ENCODE data around the gene PKD2.
"Not testable (repeated sequence)": the region's sequence is repeated elsewhere in the genome, so short reads cannot be mapped to it uniquely, and the experiment has no call there.

PKD2 gene

DNA sequence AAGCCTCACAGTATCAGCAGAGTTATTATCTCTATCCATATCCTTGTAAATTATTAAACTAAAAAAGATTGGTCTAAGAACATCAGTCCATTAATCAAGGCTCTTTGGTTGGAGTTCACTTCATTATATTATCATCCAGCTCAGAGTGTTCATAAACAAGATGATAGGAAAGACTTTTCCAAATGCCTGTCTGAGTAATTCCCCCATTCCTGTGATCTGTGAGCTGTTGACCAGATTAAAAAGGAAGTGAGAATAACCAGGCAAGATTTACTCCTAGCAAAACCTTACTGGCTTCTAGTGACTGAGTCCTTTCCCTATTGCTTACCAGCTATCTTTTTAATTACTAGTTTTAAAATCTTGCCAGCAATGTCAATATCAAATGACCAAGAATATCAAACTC, 14.9 kb downstream of the PKD2 start:
- H3K9me3 ChIP-seq: peaks cover 10% of the 10 kb centered on the region
- H3K27me3 ChIP-seq (ENCODE audit: low read depth): no peaks in the 10 kb centered on the region
- H3K36me3 ChIP-seq (replicated peaks): peaks cover 3% of the 10 kb centered on the region
- no peak for DNase-seq (ENCODE audit: low spot score in 2 of 2)
- H3K4me3 ChIP-seq: no peak overlapping the region
- in situ Hi-C loops (cut with MboI; ENCODE audit: low sequenced_read_pairs): no loop called here
- no peaks in the 10 kb centered on the region for H3K4me1 ChIP-seq

DNA sequence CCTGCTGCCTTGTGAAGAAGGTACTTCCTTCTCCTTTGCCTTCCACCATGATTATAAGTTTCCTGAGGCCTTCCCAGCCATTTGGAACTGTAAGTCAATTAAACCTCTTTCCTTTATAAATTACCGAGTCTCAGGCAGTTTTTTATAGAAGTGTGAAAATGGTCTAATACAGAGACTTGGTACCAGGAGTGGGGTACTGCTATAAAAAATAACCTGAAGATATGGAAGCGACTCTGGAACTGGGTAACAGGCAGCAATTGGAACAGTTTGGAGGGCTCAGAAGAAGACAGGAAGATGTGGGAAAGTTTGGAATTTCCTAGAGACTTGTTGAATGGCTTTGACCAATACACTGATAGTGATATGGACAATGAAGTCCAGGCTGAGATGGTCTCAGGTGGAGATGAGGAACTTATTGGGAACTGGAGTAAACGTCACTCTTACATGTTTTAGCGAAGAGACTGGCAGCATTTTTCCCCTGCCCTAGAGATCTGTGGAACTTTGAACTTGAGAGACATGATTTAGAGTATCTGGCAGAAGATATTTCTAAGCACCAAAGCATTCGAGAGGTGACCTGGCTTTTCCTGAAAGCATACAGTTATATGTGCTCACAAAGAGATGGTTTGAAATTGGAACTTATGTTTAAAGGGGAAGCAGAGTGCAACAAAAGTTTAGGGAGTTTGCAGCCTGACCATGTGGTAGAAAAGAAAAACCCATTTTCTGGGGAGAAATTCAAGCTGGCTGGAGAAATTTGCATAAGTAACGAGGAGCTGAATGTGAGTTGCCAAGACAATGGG, 18.6 kb downstream of the PKD2 start:
- H3K9me3 ChIP-seq; H3K4me1 ChIP-seq; H3K27me3 ChIP-seq (ENCODE audit: low read depth); H3K4me3 ChIP-seq; DNase-seq (ENCODE audit: low spot score in 2 of 2); in situ Hi-C loops (cut with MboI; ENCODE audit: low sequenced_read_pairs); H3K36me3 ChIP-seq (replicated peaks): not testable (repeated sequence)

DNA sequence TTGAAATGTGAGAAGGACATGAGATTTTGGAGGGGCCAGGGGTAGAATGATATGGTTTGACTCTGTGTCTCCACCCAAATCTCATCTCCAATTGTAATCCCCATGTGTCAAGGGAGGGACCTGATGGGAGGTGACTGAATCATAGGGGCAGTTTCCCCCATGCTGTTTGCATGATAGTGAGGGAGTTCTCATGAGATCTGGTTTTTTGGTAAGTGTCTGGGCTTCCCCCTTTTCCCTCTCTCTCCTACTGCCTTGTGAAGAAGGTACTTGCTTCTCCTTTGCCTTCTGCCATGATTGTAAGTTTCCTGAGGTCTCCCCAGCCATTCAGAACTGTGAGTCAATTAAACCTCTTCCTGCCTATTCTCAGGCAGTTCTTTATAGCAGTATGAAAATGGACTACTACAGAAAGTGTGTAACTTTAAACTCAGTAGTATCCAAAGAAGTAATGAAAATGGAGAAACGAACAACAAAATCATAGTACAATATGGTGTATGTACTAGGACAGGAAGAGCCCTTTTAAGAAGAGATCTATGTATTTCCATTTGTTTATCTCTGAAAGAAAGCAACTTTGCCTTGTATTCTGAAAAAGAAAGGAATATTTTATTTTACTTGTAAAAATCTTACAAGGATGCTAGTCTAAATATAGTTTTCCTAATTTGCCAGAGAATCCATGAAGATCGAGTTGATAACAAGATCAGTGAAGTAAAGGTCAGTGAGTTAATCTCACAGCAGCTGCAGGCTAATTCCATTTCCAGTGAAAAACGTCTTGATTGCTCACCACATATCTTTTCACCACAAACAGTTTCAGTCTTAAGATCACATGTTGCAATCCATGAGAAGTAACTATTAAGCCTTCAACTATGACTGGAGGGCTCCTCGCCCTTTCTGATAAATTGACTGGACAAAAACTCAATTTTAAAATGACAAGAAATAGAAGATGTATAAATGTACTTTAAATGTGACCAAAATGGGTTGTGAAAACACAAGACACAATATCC, 20.5 kb downstream of the PKD2 start:
- H3K36me3 ChIP-seq (replicated peaks): no peaks in the 10 kb centered on the region; the same call in none of the 2 replicates
- H3K4me3 ChIP-seq: no peak overlapping the region
- no peak for DNase-seq (ENCODE audit: low spot score in 2 of 2)
- no peaks in the 10 kb centered on the region for H3K27me3 ChIP-seq (ENCODE audit: low read depth)
- H3K4me1 ChIP-seq: no peaks in the 10 kb centered on the region
- H3K9me3 ChIP-seq: peaks cover 10% of the 10 kb centered on the region
- in situ Hi-C loops (cut with MboI; ENCODE audit: low sequenced_read_pairs): no loop called here

DNA sequence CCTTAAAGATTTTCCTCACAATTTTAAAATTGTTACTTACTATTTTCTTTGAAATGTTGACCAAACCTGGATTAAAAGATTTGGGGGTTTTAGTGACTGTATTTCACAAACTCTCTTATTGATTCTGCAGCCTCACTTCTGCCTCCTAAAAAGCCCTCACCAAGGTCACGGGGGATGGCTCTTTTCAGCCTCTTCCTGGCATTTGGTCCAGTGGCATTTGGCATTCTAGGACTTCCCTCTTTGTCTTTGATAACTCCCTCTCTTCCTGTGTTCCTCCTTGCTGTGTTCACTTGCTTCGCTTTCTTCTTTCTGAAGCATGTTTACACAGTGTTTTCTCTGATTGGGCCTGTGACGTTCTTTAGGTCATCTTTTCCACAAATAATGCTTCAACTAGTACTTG, 21.5 kb downstream of the PKD2 start:
- no peaks in the 10 kb centered on the region for H3K27me3 ChIP-seq (ENCODE audit: low read depth)
- H3K4me1 ChIP-seq: no peaks in the 10 kb centered on the region
- H3K36me3 ChIP-seq (replicated peaks): no peaks in the 10 kb centered on the region; the same call in none of the 2 replicates
- DNase-seq (ENCODE audit: low spot score in 2 of 2): no peak
- H3K9me3 ChIP-seq: peaks cover 10% of the 10 kb centered on the region
- no peak overlapping the region for H3K4me3 ChIP-seq
- in situ Hi-C loops (cut with MboI; ENCODE audit: low sequenced_read_pairs): no loop called here

DNA sequence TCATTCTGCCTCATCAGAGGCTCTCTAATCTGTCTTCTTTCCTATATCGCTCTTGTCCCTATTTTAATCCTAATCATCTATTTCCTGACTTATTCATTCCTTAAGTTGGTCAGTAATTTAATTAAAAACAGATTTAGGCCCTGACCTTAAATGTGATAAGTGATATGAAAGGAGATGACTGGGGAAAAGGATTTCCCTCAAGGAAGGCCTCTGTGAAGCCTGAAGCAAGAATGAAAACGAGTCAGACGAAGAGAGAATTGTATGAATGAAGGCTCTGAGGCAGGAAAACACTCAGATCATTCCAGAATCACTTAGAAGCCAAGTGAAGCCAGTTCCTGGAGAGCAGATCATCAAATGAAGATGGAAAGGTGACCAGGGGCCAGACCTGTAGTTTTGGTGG, 22.1 kb downstream of the PKD2 start:
- Histone ChIP-seq H3K36me3 (replicated peaks) (no peaks in the 10 kb centered on the region; the same call in none of the 2 replicates), H3K4me1 (no peaks in the 10 kb centered on the region), H3K4me3 (no peak overlapping the region), H3K27me3 (ENCODE audit: low read depth) (no peaks in the 10 kb centered on the region), H3K9me3 (peaks cover 10% of the 10 kb centered on the region)
- in situ Hi-C loops (cut with MboI; ENCODE audit: low sequenced_read_pairs): no loop called here
- no peak for DNase-seq (ENCODE audit: low spot score in 2 of 2)

DNA sequence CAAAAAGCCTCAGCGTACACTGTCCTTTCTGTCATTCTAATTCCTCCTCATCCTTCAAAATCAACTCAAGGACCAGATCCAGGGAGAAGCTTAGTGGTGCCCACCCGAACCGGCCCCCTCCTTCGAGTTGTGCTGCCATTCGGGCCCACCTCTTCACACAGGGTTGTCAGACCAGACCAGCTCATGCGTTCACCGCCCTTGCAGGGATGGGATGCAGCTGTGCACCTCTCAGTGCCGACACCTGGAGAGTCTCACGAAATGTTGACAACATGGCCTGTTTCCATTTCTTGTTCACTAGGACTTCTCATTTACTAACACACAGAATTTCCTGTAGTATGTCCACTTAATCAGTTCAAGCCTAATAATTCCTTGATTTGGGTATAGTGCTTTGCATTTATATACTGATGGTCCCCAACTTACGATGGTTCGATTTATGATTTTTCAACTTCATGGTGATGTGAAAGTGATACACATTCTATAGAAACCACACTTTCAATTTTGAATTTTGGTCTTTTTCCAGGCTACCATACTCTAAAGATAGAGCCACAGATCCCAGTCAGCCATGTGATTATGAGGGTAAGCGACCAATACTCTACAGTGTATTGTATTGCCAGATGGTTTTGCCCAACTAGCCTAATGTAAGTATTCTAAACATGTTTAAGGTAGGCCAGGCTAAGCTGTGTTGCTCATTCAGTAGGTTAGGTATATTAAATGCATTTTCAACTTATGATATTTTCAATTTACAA, 23.3 kb downstream of the PKD2 start:
- in situ Hi-C loops (cut with MboI; ENCODE audit: low sequenced_read_pairs): loop anchor here (5.0 to 10.0 kb wide), 2 partner anchors 182 to 484 kb away; no protein-coding TSS in a partner anchor
- DNase-seq (ENCODE audit: low spot score in 2 of 2): no peak
- H3K4me1 ChIP-seq: no peaks in the 10 kb centered on the region
- H3K27me3 ChIP-seq (ENCODE audit: low read depth): no peaks in the 10 kb centered on the region
- H3K9me3 ChIP-seq: peaks cover 4% of the 10 kb centered on the region
- H3K36me3 ChIP-seq (replicated peaks): no peaks in the 10 kb centered on the region; the same call in none of the 2 replicates
- H3K4me3 ChIP-seq: no peak overlapping the region

DNA sequence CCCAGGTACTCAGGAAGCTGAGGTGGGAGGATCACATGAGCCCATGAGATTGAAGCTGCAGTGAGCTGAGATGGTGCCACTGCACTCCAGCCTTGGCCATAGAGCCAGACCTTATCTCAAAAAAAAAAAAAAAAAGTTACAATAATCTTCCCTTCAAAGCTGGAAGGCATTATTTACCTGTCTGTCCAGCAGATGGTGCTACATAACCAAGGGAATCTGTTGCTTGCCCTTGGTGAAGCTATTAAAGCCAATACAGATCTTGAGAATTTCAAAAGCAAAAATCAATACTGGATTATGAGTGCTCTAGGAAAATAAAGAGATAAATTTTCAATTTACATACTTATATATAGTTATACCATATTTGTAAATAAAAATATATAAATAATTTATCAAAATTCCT, 25.9 kb downstream of the PKD2 start:
- no peaks in the 10 kb centered on the region for H3K9me3 ChIP-seq
- DNase-seq (ENCODE audit: low spot score in 2 of 2): peak; percentile 63 to 66
- no peak overlapping the region for H3K4me3 ChIP-seq
- no peaks in the 10 kb centered on the region for H3K27me3 ChIP-seq (ENCODE audit: low read depth)
- in situ Hi-C loops (cut with MboI; ENCODE audit: low sequenced_read_pairs): loop anchor here (5.0 to 10.0 kb wide), 2 partner anchors 179 to 481 kb away; no protein-coding TSS in a partner anchor
- H3K4me1 ChIP-seq: no peaks in the 10 kb centered on the region
- H3K36me3 ChIP-seq (replicated peaks): peaks cover 9% of the 10 kb centered on the region

DNA sequence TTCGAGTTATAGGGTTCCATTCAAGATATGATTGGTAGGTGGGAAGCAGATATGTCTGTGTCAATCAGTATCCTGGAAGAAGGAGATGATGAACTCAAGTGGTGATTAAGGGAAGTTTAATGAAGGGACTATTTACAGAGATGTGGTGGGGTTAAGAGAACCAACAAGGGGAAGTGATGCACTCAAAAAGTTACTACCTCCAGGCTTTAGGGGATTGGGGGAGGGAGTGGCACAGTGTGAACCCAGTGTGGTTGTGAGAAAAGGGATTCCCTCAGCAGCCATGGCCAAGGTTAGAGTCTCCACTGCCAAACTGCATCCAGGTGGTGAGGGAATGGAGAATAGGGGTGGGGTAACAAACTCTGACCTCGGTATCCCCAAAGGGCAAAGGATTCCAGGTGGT, 27.9 kb downstream of the PKD2 start:
- Histone ChIP-seq H3K9me3 (no peaks in the 10 kb centered on the region), H3K4me3 (no peak overlapping the region), H3K36me3 (replicated peaks) (peaks cover 26% of the 10 kb centered on the region), H3K4me1 (no peaks in the 10 kb centered on the region), H3K27me3 (ENCODE audit: low read depth) (no peaks in the 10 kb centered on the region)
- in situ Hi-C loops (cut with MboI; ENCODE audit: low sequenced_read_pairs): loop anchor here (10.0 kb wide), 1 partner anchor 480 kb away; no protein-coding TSS in a partner anchor
- DNase-seq (ENCODE audit: low spot score in 2 of 2): no peak

DNA sequence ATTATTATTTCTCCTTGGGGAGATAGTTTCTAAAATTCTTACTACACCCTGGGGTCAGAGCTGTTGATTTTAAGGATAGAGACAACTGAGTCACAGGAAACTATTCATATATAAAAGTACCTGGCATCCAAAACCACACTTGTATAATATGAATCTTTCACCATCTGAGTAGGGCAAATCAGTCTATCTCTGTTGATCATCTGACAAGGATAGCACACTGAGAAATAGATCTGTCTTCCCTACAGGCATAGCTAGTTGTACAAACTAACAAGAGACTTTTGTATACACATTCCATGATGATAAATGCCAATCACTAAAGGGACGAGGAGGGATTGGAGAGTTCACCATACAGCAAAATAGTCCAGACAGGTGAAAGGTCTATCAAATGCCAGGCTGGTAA, 30.0 kb downstream of the PKD2 start:
- no peak for DNase-seq (ENCODE audit: low spot score in 2 of 2)
- in situ Hi-C loops (cut with MboI; ENCODE audit: low sequenced_read_pairs): loop anchor here (10.0 kb wide), 1 partner anchor 477 kb away; no protein-coding TSS in a partner anchor
- Histone ChIP-seq H3K36me3 (replicated peaks) (peaks cover 38% of the 10 kb centered on the region), H3K4me1 (no peaks in the 10 kb centered on the region), H3K27me3 (ENCODE audit: low read depth) (no peaks in the 10 kb centered on the region), H3K9me3 (no peaks in the 10 kb centered on the region), H3K4me3 (no peak overlapping the region)

DNA sequence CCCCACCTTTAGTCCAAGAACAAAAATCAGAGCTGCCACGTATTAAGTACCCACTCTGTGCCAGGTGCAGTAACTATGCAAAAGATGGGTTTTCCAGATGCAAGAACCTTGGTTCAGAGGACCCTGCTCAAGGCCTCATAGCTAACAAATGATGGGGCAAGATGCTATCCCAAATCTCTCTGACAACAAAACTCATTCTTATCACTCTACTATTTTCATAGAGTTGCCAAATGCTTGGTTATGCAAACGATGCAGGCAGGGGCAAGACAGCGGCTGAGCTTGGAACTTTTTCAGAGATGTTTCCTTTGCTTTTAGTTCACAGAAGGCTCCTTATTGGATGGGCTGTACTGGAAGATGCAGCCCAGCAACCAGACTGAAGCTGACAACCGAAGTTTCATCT, 30.5 kb downstream of the PKD2 start:
- no peak overlapping the region for H3K4me3 ChIP-seq
- no peaks in the 10 kb centered on the region for H3K9me3 ChIP-seq
- no peaks in the 10 kb centered on the region for H3K27me3 ChIP-seq (ENCODE audit: low read depth)
- H3K4me1 ChIP-seq: no peaks in the 10 kb centered on the region
- H3K36me3 ChIP-seq (replicated peaks): peaks cover 40% of the 10 kb centered on the region
- in situ Hi-C loops (cut with MboI; ENCODE audit: low sequenced_read_pairs): loop anchor here (10.0 kb wide), 1 partner anchor 477 kb away; no protein-coding TSS in a partner anchor
- no peak for DNase-seq (ENCODE audit: low spot score in 2 of 2)

DNA sequence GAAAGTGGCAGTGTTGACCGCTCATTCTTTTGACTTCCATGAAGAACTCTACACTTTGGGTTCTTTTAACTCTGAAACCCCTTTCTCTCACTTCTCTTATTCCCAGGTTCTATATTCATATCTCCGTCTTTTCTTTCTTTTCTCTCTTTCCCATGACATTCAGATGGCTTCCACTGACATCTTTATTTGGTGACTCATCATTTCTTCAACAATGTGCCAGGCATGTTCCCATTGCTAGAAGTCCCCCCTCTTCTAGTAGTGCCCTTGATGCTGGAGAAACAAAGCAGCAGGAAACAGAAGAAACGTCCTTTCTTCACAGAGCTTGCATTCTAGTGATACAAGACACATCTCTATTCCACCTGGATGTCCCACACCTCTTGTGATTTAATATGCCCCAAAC, 33.3 kb downstream of the PKD2 start:
- in situ Hi-C loops (cut with MboI; ENCODE audit: low sequenced_read_pairs): no loop called here
- no peak for DNase-seq (ENCODE audit: low spot score in 2 of 2)
- Histone ChIP-seq H3K36me3 (replicated peaks) (peaks cover 54% of the 10 kb centered on the region), H3K27me3 (ENCODE audit: low read depth) (no peaks in the 10 kb centered on the region), H3K4me3 (no peak overlapping the region), H3K4me1 (no peaks in the 10 kb centered on the region), H3K9me3 (no peaks in the 10 kb centered on the region)

DNA sequence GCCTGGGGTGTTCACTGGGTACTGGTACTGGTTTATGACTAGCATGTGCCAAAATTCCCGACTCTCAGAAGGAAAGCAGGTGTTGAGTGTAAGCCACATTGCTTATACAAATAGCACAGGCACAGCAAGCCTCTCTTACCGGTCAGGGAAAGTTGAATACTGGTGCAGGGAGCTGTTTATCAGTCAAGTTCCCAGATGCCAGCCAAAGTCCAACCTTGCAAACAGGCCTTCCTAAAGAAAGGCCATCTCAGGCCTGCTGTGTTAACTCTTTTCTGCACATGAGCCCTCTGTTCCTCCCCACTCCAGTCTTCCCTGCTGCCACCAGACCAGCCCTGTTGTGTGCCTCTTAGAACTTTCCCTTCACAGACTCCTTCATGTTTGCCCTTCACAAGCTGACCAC, 34.2 kb downstream of the PKD2 start:
- in situ Hi-C loops (cut with MboI; ENCODE audit: low sequenced_read_pairs): no loop called here
- Histone ChIP-seq H3K36me3 (replicated peaks) (peaks cover 52% of the 10 kb centered on the region), H3K4me3 (no peak overlapping the region)

DNA sequence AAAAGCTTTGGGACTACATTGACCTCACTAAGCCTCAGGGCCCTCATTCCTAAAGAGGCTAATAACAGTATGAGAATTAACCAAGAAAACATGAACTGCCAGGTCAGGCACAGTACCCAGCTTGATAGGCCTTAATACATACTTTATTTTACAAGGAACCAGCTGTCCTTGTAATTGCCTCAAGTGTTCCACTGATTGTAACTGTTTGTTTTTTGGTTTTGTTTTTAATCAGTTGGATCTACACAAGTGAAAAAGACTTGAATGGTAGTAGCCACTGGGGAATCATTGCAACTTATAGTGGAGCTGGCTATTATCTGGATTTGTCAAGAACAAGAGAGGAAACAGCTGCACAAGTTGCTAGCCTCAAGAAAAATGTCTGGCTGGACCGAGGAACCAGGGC, 35.6 kb downstream of the PKD2 start:
- Histone ChIP-seq H3K36me3 (replicated peaks) (peaks cover 50% of the 10 kb centered on the region), H3K4me3 (no peak overlapping the region), H3K27me3 (ENCODE audit: low read depth) (no peaks in the 10 kb centered on the region), H3K4me1 (no peaks in the 10 kb centered on the region), H3K9me3 (no peaks in the 10 kb centered on the region)
- DNase-seq (ENCODE audit: low spot score in 2 of 2): no peak
- in situ Hi-C loops (cut with MboI; ENCODE audit: low sequenced_read_pairs): no loop called here

More for the DNA sequence above, 34.2 kb downstream of the PKD2 start:
- Histone ChIP-seq H3K9me3 (no peaks in the 10 kb centered on the region), H3K27me3 (ENCODE audit: low read depth) (no peaks in the 10 kb centered on the region), H3K4me1 (no peaks in the 10 kb centered on the region)
- no peak for DNase-seq (ENCODE audit: low spot score in 2 of 2)
